Omental fat pad (tissue), 4 donors: ENCODE measurements around the gene FAM193B. TPM values are rescaled to one million over a fixed set of nuclear protein-coding genes. Genes with fewer than 3 reads are reported as not detected.
"Not testable (repeated sequence)": the region's sequence is repeated elsewhere in the genome, so short reads cannot be mapped to it uniquely, and the experiment has no call there.

ENCODE experiments used
- ATAC-seq: fragments of 150-250 bp; one replicate; pipeline ENCODE4 v1.9.1; 2016; ENCODE audit warnings: mild to moderate bottlenecking, moderate library complexity; ENCODE audit not compliant: low FRiP score
- DNase-seq: peaks from one replicate; pipeline ENCODE4 v3.0.0-alpha.2; 2019; ENCODE audit warnings: low spot score
- total RNA-seq, 4 donors: library from RNA; depleted of rRNA; stranded (reverse); fragments of >200 nt; gene quantifications; one replicate each; pipeline ENCODE4 v1.1.0, GENCODE V29; 2016
- TF ChIP-seq, protein P1 (sequence below), 3 donors: fragments of 450-650 bp; IDR thresholded peaks; one replicate each; pipeline ENCODE4 v1.5.1; 2016 to 2017; ENCODE audit warnings: antibody characterized with exemption in 3 of 3, mild to moderate bottlenecking in 3 of 3, moderate library complexity in 2 of 3

Gene FAM193B
- total RNA-seq, 4 donors from 2014 or later, result 43.3 to 92.5 (median 50.9) TPM

DNA sequence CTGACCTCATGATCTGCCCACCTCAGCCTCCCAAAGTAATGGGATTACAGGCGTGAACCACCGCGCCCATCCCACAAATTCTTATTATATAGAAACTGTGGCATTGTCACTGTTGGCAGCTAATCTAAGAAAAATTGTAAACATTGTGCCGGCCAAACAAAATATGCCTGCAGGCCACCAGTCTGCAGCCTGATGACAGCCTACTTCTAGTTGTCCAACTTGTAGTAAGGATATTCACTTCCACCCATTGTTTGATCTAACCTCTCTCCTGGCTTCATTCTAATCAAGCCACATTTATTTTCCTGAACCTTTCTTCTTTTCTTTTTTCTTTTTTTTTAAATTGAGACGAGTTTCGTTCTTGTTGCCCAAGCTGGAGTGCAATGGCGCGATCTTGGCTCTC is 24.0 kb upstream of the FAM193B start:
- TF ChIP-seq, protein P1, sequence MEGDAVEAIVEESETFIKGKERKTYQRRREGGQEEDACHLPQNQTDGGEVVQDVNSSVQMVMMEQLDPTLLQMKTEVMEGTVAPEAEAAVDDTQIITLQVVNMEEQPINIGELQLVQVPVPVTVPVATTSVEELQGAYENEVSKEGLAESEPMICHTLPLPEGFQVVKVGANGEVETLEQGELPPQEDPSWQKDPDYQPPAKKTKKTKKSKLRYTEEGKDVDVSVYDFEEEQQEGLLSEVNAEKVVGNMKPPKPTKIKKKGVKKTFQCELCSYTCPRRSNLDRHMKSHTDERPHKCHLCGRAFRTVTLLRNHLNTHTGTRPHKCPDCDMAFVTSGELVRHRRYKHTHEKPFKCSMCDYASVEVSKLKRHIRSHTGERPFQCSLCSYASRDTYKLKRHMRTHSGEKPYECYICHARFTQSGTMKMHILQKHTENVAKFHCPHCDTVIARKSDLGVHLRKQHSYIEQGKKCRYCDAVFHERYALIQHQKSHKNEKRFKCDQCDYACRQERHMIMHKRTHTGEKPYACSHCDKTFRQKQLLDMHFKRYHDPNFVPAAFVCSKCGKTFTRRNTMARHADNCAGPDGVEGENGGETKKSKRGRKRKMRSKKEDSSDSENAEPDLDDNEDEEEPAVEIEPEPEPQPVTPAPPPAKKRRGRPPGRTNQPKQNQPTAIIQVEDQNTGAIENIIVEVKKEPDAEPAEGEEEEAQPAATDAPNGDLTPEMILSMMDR (IDR thresholded peaks at IDR 0.05), result no peak
- DNase-seq (no peak), ATAC-seq (no peak)

DNA sequence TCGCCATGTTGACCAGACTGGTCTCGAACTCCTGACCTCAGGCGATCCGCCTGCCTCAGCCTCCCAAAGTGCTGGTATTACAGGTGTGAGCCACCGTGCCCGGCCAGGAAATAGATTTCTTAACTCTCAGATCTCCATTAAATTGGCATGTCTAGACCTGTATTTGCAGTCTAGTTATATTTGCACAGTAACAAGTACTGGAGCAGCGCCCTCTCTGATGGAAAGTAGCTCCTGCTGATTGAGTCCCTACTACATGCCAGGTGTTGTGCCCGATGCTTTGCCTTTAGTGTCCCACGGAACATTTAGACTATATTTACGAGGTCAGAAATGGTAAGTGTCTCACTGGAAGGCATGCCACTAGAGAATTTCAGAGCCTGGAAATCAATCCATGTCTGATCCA is 21.8 kb upstream of the FAM193B start:
- TF ChIP-seq, protein P1 (IDR thresholded peaks at IDR 0.05), result no peak
- DNase-seq, result no peak
- no peak for ATAC-seq

DNA sequence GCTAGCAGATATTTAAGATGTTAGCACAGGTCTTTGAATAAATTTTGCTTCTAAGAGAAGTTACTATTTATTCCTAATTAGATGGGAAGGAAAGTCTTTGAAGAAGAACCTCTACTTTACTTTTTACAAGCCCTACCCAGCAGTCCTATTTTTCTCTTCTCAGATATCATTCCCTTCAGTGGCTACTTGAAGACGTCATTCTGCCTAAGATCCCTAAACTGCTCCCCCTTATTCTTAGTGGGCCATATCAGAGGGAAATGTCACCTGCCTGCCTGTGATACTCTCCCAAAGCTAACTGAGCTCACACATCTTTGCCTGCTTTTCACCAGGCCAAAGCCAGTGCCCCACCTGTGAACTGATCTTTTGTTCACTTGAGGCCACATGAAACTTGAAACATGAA is 21.1 kb upstream of the FAM193B start:
- no peak for DNase-seq
- TF ChIP-seq, protein P1 (IDR thresholded peaks at IDR 0.05), result no peak
- no peak for ATAC-seq

DNA sequence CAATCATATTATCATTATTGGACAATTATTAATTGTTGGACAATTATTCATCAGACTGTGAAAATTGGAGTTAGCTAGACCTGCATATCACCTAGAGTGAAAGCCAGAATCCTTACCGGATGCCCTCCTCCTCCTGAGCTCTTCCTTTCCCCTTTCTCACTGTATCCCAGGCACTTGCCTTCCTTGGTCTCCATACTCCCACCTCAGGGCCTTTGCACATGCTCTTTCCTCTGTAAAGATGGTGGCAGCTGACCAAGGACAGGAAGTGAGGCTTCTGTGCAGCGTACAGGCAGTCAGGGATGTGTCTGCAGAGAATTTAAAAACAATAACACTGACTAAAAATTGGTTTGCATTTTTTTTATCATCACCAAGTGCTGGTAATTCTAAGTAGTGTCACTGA is 15.5 kb upstream of the FAM193B start:
- DNase-seq, result no peak
- TF ChIP-seq, protein P1 (IDR thresholded peaks at IDR 0.05), result no peak
- no peak for ATAC-seq

DNA sequence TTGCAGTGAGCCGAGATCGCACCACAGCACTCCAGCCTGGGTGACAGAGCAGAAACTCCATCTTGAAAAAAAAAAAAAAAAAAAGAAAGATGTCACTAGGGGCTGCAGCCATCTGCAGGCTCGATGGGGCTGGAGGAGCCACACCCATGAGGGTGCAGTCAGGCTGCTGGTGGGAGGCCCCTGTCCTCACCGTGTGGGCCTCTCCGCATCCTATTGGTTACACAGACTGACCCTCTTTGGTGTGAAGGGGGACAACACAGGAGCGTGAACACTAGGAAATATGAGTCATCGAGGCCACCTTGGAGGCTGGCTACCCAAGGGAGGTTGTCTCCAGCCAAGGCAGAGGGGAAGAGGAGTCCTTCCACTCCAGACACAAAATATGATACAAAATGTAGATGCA is 14.0 kb upstream of the FAM193B start:
- TF ChIP-seq, protein P1 (IDR thresholded peaks at IDR 0.05), result no peak
- ATAC-seq, result no peak
- DNase-seq, result no peak

DNA sequence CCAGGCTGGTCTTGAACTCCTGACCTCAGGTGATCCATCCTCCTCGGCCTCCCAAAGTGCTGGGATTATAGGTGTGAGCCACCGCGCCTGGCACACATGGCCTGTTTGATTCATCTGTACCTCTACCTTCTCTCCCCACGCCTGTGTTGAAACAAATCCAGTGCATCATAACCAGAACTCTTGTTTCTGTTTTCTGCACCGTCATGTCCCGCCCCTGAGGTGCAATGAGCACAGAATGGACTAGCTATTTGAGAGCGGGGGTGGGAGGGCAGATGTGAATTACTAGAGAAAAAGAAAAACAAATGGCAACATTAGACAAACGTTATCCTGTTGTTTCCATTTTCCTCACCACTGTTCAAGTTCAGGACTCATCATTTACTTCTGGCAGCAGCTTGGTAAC is 10.7 kb upstream of the FAM193B start:
- DNase-seq (no peak), ATAC-seq (no peak)
- TF ChIP-seq, protein P1 (IDR thresholded peaks at IDR 0.05), result no peak

DNA sequence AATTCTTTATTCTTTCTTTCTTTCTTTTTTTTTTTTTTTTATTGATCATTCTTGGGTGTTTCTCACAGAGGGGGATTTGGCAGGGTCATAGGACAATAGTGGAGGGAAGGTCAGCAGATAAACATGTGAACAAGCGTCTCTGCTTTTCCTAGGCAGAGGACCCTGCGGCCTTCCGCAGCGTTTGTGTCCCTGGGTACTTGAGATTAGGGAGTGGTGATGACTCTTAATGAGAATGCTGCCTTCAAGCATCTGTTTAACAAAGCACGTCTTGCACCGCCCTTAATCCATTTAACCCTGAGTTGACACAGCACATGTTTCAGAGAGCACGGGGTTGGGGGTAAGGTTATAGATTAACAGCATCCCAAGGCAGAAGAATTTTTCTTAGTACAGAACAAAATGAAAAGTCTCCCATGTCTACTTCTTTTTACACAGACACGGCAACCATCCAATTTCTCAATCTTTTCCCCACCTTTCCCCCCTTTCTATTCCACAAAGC is 5.1 kb upstream of the FAM193B start:
- DNase-seq, ATAC-seq: not testable (repeated sequence)

DNA sequence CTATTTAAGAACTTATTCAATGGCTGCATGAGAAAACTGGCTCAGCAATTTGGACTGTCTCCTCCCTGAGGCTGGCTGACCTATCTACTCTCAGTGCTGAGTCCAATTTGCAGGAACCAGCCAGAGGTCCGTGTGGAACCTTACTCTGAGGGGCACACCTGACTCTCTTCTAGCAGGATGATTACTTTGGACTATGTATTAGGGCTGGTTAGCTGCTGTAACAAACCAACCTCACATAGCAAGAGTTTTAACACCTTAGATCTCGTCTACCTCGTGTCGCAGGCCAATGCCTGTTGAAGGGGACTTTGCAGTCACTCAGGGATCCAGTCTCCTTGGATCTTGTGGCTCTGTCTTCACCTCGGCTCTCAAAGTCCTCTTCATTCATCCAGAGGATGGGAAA is 3.4 kb upstream of the FAM193B start:
- TF ChIP-seq, protein P1 (IDR thresholded peaks at IDR 0.05), result no peak
- DNase-seq, result no peak
- ATAC-seq, result no peak
